Keratinocyte (primary cell): ENCODE data around the gene GLIPR1L2. TPM values are rescaled to one million over a fixed set of nuclear protein-coding genes. Genes with fewer than 3 reads are reported as not detected.

Source experiments
- DNase-seq: peaks from one replicate; pipeline ENCODE4 v3.0.0-alpha.2; 2011; ENCODE audit warnings: low read depth, missing footprints, low spot score
- FAIRE-seq: peaks from 2 replicates; lab custom pipeline; 2011; peaks lifted over from hg19 to GRCh38; lab: Jason Lieb, UNC
- H2AFZ ChIP-seq: 2 replicates; pipeline ENCODE4 v1.6.0; 2012; ENCODE audit warnings: low read length, control low read depth, inconsistent platforms; ENCODE audit not compliant: control insufficient read depth
- H3K27ac ChIP-seq: 2 replicates; pipeline ENCODE4 v1.5.1; 2011; ENCODE audit warnings: low read length; ENCODE audit not compliant: control insufficient read depth, insufficient read depth
- H3K27me3 ChIP-seq: 3 replicates; pipeline ENCODE4 v1.6.0; 2011; ENCODE audit warnings: low read length; ENCODE audit not compliant: control insufficient read depth, insufficient read depth; ENCODE audit errors: extremely low read depth
- H3K36me3 ChIP-seq, 2 experiments: 2 replicates in 1 of 2; 3 replicates in 1 of 2; pipeline ENCODE4 v1.5.1; 2011; ENCODE audit warnings: low read length in 2 of 2, mild to moderate bottlenecking in 1 of 2; ENCODE audit not compliant: control insufficient read depth in 2 of 2, insufficient read depth in 2 of 2; ENCODE audit errors: extremely low read depth in 1 of 2
- H3K4me1 ChIP-seq: 3 replicates; pipeline ENCODE4 v1.5.1; 2011; ENCODE audit warnings: low read length; ENCODE audit not compliant: control insufficient read depth, insufficient read depth; ENCODE audit errors: extremely low read depth
- H3K4me2 ChIP-seq: 3 replicates; pipeline ENCODE4 v1.6.0; 2011; ENCODE audit warnings: low read depth, low read length; ENCODE audit not compliant: control insufficient read depth, insufficient read depth; ENCODE audit errors: extremely low read depth
- H3K4me3 ChIP-seq, 3 experiments: fragments of 200-600 bp in 1 of 3; sonication (generic) in 1 of 3; 2 replicates in 2 of 3; 3 replicates in 1 of 3; pipeline ENCODE4 v1.5.1; 2011 to 2016; ENCODE audit warnings: low read length in 3 of 3, mild to moderate bottlenecking in 3 of 3, control low read depth in 2 of 3, inconsistent platforms in 1 of 3, low read depth in 1 of 3, mixed read lengths in 1 of 3, mixed run types in 1 of 3, moderate library complexity in 1 of 3; ENCODE audit not compliant: control insufficient read depth in 2 of 3, insufficient read depth in 2 of 3; ENCODE audit errors: extremely low read depth in 1 of 3
- H3K79me2 ChIP-seq: 2 replicates; pipeline ENCODE4 v1.6.0; 2012; ENCODE audit warnings: low read length; ENCODE audit not compliant: control insufficient read depth, insufficient read depth
- H3K9ac ChIP-seq: 3 replicates; pipeline ENCODE4 v1.6.0; 2011; ENCODE audit warnings: low read length; ENCODE audit not compliant: control insufficient read depth, insufficient read depth; ENCODE audit errors: extremely low read depth
- H3K9me1 ChIP-seq: 3 replicates; pipeline ENCODE4 v1.6.0; 2011; ENCODE audit warnings: low read length; ENCODE audit not compliant: control insufficient read depth, insufficient read depth; ENCODE audit errors: extremely low read depth
- H3K9me3 ChIP-seq: 2 replicates; pipeline ENCODE4 v1.5.1; 2012; ENCODE audit warnings: low read depth, low read length; ENCODE audit not compliant: control insufficient read depth
- H4K20me1 ChIP-seq: 3 replicates; pipeline ENCODE4 v1.6.0; 2011; ENCODE audit warnings: low read length; ENCODE audit not compliant: control insufficient read depth, insufficient read depth; ENCODE audit errors: extremely low read depth
- CTCF ChIP-seq, 3 experiments: IDR thresholded peaks in 1 of 3; conservative IDR thresholded peaks in 1 of 3; optimal IDR thresholded peaks in 1 of 3; 2 replicates in 2 of 3; 3 replicates in 1 of 3; pipeline versions ENCODE3 to v1.5.1; 2011; ENCODE audit warnings: low read length in 3 of 3, mild to moderate bottlenecking in 3 of 3, moderate library complexity in 2 of 3, control low read depth in 1 of 3, inconsistent platforms in 1 of 3; ENCODE audit not compliant: insufficient read depth in 2 of 3; ENCODE audit errors: extremely low read depth in 1 of 3
- EZH2 ChIP-seq: IDR thresholded peaks from one replicate; pipeline ENCODE4 v1.6.1; 2012; ENCODE audit warnings: inconsistent platforms, mild to moderate bottlenecking, low read length, moderate library complexity
- dilution Hi-C: fragments of 300-500 bp; cut with MboI; formaldehyde crosslinking; loops from one replicate; pipeline ENCODE4 v1.7.0; 2020; ENCODE audit warnings: low sequenced_read_pairs; ENCODE audit not compliant: extremely low pct_ligation_motif_present
- polyA plus RNA-seq, 5 experiments: library from polyadenylated mRNA; depleted of rRNA in 3 of 5; stranded (reverse) in 3 of 5; stranded (forward) in 1 of 5; unstranded in 1 of 5; fragments of >200 nt; gene quantifications; 1 replicate in 1 of 5; 2 replicates in 3 of 5; 3 replicates in 1 of 5; pipeline versions ENCODE4 v1.2.1 to v1.2.3, GENCODE V29; 2011 to 2012; ENCODE audit warnings: missing spikeins in 2 of 5, low read depth in 1 of 5, low replicate concordance in 1 of 5

GLIPR1L2 gene
- polyA plus RNA-seq, 1 donor (not counting 4 experiments of a cell fraction or from before 2014, with no cell fraction given), result 0.41 TPM

DNA sequence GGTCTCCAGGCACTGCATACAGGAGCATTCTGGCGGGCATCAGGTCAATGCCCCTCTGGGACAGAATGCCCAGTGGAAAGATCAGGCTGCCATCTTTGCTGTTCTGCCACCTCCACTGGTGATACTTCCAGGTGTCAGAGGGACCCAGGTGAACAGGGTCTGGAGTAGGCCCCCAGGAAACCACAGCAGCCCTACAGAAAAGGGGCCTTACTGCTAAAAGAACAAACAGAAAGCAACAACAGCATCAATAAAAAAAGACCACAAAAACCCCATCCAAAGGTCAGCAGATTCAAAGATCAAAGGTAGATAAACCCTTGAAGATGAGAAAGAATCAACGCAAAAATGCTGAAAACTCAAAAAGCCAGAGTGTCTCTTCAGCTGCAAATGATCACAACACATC lies 40.5 kb upstream of the GLIPR1L2 start:
- Histone ChIP-seq H3K4me3 (no peak overlapping the region), H3K4me2 (no peak overlapping the region), H4K20me1 (no peaks in the 10 kb centered on the region), H3K9me3 (no peaks in the 10 kb centered on the region), H3K9me1 (no peaks in the 10 kb centered on the region), H3K4me1 (peaks cover 3% of the 10 kb centered on the region), H3K27ac (no peak overlapping the region), H3K27me3 (no peaks in the 10 kb centered on the region), H3K79me2 (no peaks in the 10 kb centered on the region), H3K36me3 (no peaks in the 10 kb centered on the region), H3K9ac (no peak overlapping the region), H2AFZ (no peak overlapping the region)
- dilution Hi-C loops, result no loop called here
- TF ChIP-seq CTCF (optimal IDR thresholded peaks at IDR 0.05 in 1 of 3, IDR thresholded peaks at IDR 0.05 in 1 of 3, conservative IDR thresholded peaks at IDR 0.05 in 1 of 3; ENCODE audit: extremely low read depth in 1 of 3, insufficient read depth in 2 of 3, low read length in 3 of 3) (no peak), EZH2 (no peak)
- FAIRE-seq (no peak), DNase-seq (no peak)

GRCh38 chr12:75354011-75354410 lies 36.9 kb upstream of the GLIPR1L2 start:
- dilution Hi-C loops, result no loop called here

More at GRCh38 chr12:75354011-75354410, 36.9 kb upstream of the GLIPR1L2 start:
- Histone ChIP-seq H3K4me3 (no peak overlapping the region), H3K4me2 (no peak overlapping the region), H3K36me3 (no peaks in the 10 kb centered on the region), H3K27ac (no peak overlapping the region), H3K9me1 (no peaks in the 10 kb centered on the region), H4K20me1 (no peaks in the 10 kb centered on the region), H3K79me2 (no peaks in the 10 kb centered on the region), H3K27me3 (no peaks in the 10 kb centered on the region), H3K4me1 (no peaks in the 10 kb centered on the region), H3K9ac (no peak overlapping the region), H3K9me3 (peaks cover 2% of the 10 kb centered on the region), H2AFZ (no peak overlapping the region)
- no peak for TF ChIP-seq CTCF (optimal IDR thresholded peaks at IDR 0.05 in 1 of 3, IDR thresholded peaks at IDR 0.05 in 1 of 3, conservative IDR thresholded peaks at IDR 0.05 in 1 of 3; ENCODE audit: extremely low read depth in 1 of 3, insufficient read depth in 2 of 3, low read length in 3 of 3)
- TF ChIP-seq EZH2, result no peak
- DNase-seq (no peak), FAIRE-seq (no peak)
